Fibroblast of lung (primary cell): ENCODE results near the gene C1orf146. TPM values are rescaled to one million over a fixed set of nuclear protein-coding genes. Genes with fewer than 3 reads are reported as not detected.
A peak's percentile ranks its signal among the peaks of the same experiment; 100 is the strongest.
"Not testable (repeated sequence)": the region's sequence is repeated elsewhere in the genome, so short reads cannot be mapped to it uniquely, and the experiment has no call there.

Source experiments
- DNase-seq, 2 donors: peaks; one replicate each; pipeline versions ENCODE4 v3.0.0 to v3.0.0-alpha.2; 2010; ENCODE audit warnings: low read depth in 2 of 2
- H2AFZ ChIP-seq: 2 replicates; pipeline ENCODE4 v1.5.1; 2012; ENCODE audit warnings: low read length, control low read depth, inconsistent platforms
- H3K27ac ChIP-seq: 2 replicates; pipeline ENCODE4 v1.5.1; 2011; ENCODE audit warnings: low read length, control low read depth; ENCODE audit not compliant: insufficient read depth
- H3K27me3 ChIP-seq: 2 replicates; pipeline ENCODE4 v1.5.1; 2011; ENCODE audit warnings: mild to moderate bottlenecking, low read length; ENCODE audit not compliant: control insufficient read depth, insufficient read depth
- H3K36me3 ChIP-seq: 2 replicates; pipeline ENCODE4 v1.5.1; 2011; ENCODE audit warnings: low read length; ENCODE audit not compliant: control insufficient read depth, insufficient read depth
- H3K4me1 ChIP-seq: 2 replicates; pipeline ENCODE4 v1.5.1; 2011; ENCODE audit warnings: low read length; ENCODE audit not compliant: control insufficient read depth, insufficient read depth; ENCODE audit errors: extremely low read depth
- H3K4me2 ChIP-seq: 2 replicates; pipeline ENCODE4 v1.5.1; 2011; ENCODE audit warnings: low read length, control low read depth; ENCODE audit not compliant: insufficient read depth; ENCODE audit errors: extremely low read depth
- H3K4me3 ChIP-seq, 4 experiments: fragments of 200-600 bp in 1 of 4; sonication (generic) in 1 of 4; replicated peaks in 1 of 4; 2 replicates each; pipeline ENCODE4 v1.5.1; 2011 to 2016; ENCODE audit warnings: low read length in 4 of 4, low read depth in 3 of 4, mild to moderate bottlenecking in 3 of 4, control low read depth in 2 of 4, inconsistent platforms in 1 of 4, mixed read lengths in 1 of 4; ENCODE audit not compliant: insufficient read depth in 1 of 4; ENCODE audit errors: control extremely low read depth in 1 of 4
- H3K79me2 ChIP-seq: 2 replicates; pipeline ENCODE4 v1.5.1; 2012; ENCODE audit warnings: mild to moderate bottlenecking, low read length, inconsistent platforms; ENCODE audit not compliant: control insufficient read depth, insufficient read depth
- H3K9ac ChIP-seq: 2 replicates; pipeline ENCODE4 v1.5.1; 2011; ENCODE audit warnings: mild to moderate bottlenecking, low read length, control low read depth; ENCODE audit not compliant: insufficient read depth
- H3K9me3 ChIP-seq: 2 replicates; pipeline ENCODE4 v1.5.1; 2012; ENCODE audit warnings: low read depth, low read length; ENCODE audit not compliant: control insufficient read depth, insufficient read depth
- H4K20me1 ChIP-seq: 2 replicates; pipeline ENCODE4 v1.5.1; 2011; ENCODE audit warnings: low read length; ENCODE audit not compliant: control insufficient read depth, insufficient read depth; ENCODE audit errors: extremely low read depth
- CTCF ChIP-seq, 2 donors: IDR thresholded peaks in 1 of 2; conservative IDR thresholded peaks in 1 of 2; 1 replicate in 1 of 2; 2 replicates in 1 of 2; pipeline ENCODE4 v1.5.1; 2011 to 2012; ENCODE audit warnings: low read length in 2 of 2, control low read depth in 1 of 2, inconsistent platforms in 1 of 2, low read depth in 1 of 2, mild to moderate bottlenecking in 1 of 2
- EZH2 ChIP-seq: IDR thresholded peaks from 2 replicates; pipeline ENCODE4 v1.5.1; 2012; ENCODE audit warnings: low read length, control low read depth, mild to moderate bottlenecking; ENCODE audit errors: missing control alignments
- polyA plus RNA-seq, 2 donors: library from polyadenylated mRNA; depleted of rRNA in 1 of 2; stranded (reverse) in 1 of 2; unstranded in 1 of 2; fragments of >200 nt; gene quantifications; 2 replicates each; pipeline ENCODE4 v1.2.1, GENCODE V29; 2011 to 2012; ENCODE audit warnings: missing spikeins in 1 of 2
- total RNA-seq: library from RNA; depleted of rRNA; stranded (reverse); fragments of >200 nt; gene quantifications from 2 replicates; pipeline ENCODE4 v1.2.1, GENCODE V29; 2014

Gene C1orf146
- total and polyA plus RNA-seq, 2 donors (not counting 1 experiment from before 2014, with no cell fraction given) = not detected

GRCh38 chr1:92276082-92276481 lies 58.4 kb downstream of the C1orf146 start:
- H4K20me1 ChIP-seq = no peaks in the 10 kb centered on the region
- peaks cover 3% of the 10 kb centered on the region for H3K4me1 ChIP-seq
- no peaks in the 10 kb centered on the region for H3K9me3 ChIP-seq
- no peak overlapping the region for H3K4me3 ChIP-seq
- TF ChIP-seq CTCF (conservative IDR thresholded peaks at IDR 0.05 in 1 of 2, IDR thresholded peaks at IDR 0.05 in 1 of 2; ENCODE audit: low read depth in 1 of 2, low read length in 2 of 2) = no peak
- TF ChIP-seq EZH2 = no peak
- H3K9ac ChIP-seq = no peak overlapping the region
- no peak overlapping the region for H3K27ac ChIP-seq
- no peak overlapping the region for H2AFZ ChIP-seq
- H3K27me3 ChIP-seq = no peaks in the 10 kb centered on the region
- no peak for DNase-seq
- no peak overlapping the region for H3K4me2 ChIP-seq
- no peaks in the 10 kb centered on the region for H3K36me3 ChIP-seq
- no peaks in the 10 kb centered on the region for H3K79me2 ChIP-seq

- TF ChIP-seq EZH2 (no peak), CTCF (conservative IDR thresholded peaks at IDR 0.05 in 1 of 2, IDR thresholded peaks at IDR 0.05 in 1 of 2; ENCODE audit: low read depth in 1 of 2, low read length in 2 of 2) (no peak)
- H3K27me3 ChIP-seq = no peaks in the 10 kb centered on the region
- no peak overlapping the region for H3K4me3 ChIP-seq
- H3K4me1 ChIP-seq = peaks cover 3% of the 10 kb centered on the region
- H3K79me2 ChIP-seq = no peaks in the 10 kb centered on the region
- no peak overlapping the region for H2AFZ ChIP-seq
- no peak overlapping the region for H3K4me2 ChIP-seq
- H3K9me3 ChIP-seq = no peaks in the 10 kb centered on the region
- peak; percentile 66 to 77 for DNase-seq
- H3K27ac ChIP-seq = no peak overlapping the region
- H3K36me3 ChIP-seq = no peaks in the 10 kb centered on the region
- no peaks in the 10 kb centered on the region for H4K20me1 ChIP-seq
- H3K9ac ChIP-seq = no peak overlapping the region
These were observed 59.5 kb downstream of the C1orf146 start for GRCh38 chr1:92277105-92277723.

- H3K9me3 ChIP-seq, H3K4me3 ChIP-seq, H3K4me1 ChIP-seq, H3K4me2 ChIP-seq, H3K27me3 ChIP-seq, H3K9ac ChIP-seq, H3K36me3 ChIP-seq, H3K79me2 ChIP-seq, DNase-seq, H3K27ac ChIP-seq, H2AFZ ChIP-seq, H4K20me1 ChIP-seq: not testable (repeated sequence)
These were observed 62.1 kb downstream of the C1orf146 start for GRCh38 chr1:92279781-92280180.

- H3K4me1 ChIP-seq, DNase-seq, H2AFZ ChIP-seq, H3K79me2 ChIP-seq, H3K9me3 ChIP-seq, H3K27ac ChIP-seq, H4K20me1 ChIP-seq, H3K36me3 ChIP-seq, H3K4me2 ChIP-seq, H3K9ac ChIP-seq, H3K4me3 ChIP-seq, H3K27me3 ChIP-seq: not testable (repeated sequence)
These were observed 63.7 kb downstream of the C1orf146 start for GRCh38 chr1:92281411-92281810.
